ENCODE measurements around the gene EIF6. TPM values are rescaled to one million over a fixed set of nuclear protein-coding genes. Genes with fewer than 3 reads are reported as not detected.
A peak's percentile ranks its signal among the peaks of the same experiment; 100 is the strongest.

The EIF6 gene
- total RNA-seq, 4 donors from 2014 or later, result 63.7 to 89.4 (median 85.2) TPM

- ATAC-seq (ENCODE audit: low FRiP score) (no peak), DNase-seq (ENCODE audit: low spot score) (no peak)
- TF ChIP-seq CTCF (IDR thresholded peaks at IDR 0.05), result no peak
These were observed 3.9 kb upstream of the EIF6 start for GRCh38 chr20:35288325-35289060.

DNA sequence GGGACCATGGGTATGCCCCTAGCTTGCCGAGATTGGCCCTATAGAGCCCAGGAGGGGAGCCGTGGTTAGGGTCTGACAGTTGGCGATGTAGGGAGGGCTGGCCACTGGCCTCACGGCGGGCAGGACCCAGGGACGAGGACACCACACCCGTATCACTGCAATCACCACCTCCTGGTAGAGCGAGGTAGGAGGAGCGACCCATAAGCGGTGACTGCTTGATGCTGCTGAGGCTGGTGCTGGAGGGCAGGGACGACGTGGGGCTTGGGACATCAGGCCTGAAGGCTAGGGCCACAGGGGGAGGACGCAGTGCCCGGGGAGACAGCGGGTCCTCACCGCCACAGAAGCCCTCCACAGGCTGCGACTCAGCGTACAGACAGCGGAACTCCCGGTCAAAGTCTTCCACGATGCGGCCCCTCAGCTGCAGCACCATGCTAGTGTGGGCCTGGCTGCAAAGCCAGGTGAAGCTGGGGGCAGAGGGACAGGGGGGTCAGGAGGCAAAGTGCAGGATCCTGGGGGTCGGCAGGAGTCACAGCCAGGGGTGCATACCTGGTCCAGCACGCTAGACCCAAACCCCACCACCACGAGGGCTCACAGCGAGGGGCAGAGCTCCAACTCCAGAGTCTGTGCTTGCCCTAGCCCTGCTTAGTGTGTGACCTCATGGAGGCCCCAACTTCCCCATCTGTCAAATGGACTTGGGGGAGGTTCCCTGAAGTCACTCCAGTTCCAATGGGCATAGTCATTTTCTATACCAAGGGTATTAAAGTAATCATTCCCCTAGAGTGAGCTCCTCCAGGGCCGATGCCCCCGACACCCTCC, 3.1 kb upstream of the EIF6 start:
- no peak for ATAC-seq (ENCODE audit: low FRiP score)
- DNase-seq (ENCODE audit: low spot score), result no peak
- TF ChIP-seq CTCF (IDR thresholded peaks at IDR 0.05), result no peak

DNA sequence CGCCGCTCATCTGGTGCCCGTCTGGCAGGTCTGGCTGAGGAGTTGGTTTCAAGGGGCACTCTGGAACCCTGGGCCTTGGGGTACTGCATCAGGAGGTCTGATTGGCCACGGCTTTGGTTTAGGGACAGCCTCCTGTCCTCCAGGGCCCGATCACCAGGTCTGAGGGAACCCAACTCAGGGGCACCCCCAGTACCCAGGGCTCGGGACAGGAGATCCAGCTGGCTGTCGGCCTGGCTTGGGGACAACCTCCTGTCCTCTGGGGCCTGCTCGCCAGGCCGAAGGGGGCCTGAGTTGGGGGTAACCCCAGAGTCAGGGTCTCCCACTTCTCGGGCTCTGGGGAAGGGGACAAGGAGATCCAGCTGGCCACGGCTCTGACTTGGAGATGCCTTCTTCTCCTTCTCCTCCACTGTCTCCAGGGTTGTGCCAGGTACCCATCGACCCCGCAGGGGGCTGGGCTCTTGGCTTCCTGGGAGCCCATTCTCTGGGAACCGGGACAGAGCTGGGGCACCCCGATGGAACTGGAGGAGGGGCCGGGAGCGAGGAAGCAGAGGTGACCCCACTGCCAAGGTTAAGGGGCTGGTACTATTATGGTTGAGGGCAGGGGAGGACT, 2.4 kb upstream of the EIF6 start:
- DNase-seq (ENCODE audit: low spot score) (no peak), ATAC-seq (ENCODE audit: low FRiP score) (no peak)
- TF ChIP-seq CTCF (IDR thresholded peaks at IDR 0.05), result no peak

DNA sequence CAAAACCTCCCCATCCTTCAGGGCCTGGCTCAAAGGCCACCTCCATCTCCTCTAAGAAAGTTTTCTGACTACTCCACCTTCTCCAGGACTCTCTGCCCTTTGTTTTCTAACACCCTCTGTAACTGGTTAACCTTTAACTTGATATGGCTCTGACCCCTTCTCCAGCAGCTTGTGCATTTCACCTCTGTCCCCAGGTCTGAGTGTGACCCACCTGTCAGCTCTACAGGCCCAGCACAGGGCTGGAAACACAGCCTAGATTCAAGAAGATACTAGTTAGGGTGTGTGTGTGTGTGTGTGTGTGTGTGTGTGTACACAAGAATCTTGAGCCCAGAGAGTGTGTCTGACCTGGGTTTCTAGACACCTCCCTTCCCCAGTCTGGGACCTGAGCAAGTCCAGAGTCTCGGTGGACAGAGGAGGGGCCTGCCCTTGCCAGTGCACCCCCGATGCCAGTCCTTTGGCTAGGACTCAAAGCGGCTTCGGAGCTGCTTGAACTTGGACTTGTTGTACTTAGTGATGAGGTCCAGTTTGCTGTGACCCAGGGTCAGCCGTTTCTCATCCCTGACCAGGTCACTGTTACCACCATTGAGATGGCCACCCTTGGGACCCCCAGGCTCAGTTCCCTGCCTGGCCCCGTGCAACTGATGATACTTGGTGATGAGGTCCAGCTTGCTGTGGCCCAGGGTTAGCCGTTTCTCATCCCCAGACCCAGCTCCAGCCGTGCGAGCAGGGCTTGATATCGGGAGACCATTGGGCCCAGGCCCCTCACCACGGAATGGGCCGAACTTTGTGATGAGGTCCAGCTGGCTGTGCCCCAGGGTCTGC, 1.7 kb upstream of the EIF6 start:
- ATAC-seq (ENCODE audit: low FRiP score) (no peak), DNase-seq (ENCODE audit: low spot score) (no peak)
- TF ChIP-seq CTCF (IDR thresholded peaks at IDR 0.05), result no peak

DNA sequence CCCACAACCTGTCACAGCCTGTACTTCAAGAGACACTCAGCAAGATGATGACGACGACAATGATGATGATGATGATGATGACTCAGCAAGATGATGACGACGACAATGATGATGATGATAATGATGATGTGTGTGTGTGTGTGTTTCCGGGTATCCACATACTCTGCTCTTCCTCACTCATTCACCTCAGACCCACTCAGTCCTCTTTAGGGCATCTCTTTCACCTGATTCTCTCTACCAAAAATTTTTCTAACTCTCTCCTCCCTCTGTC, 1.2 kb upstream of the EIF6 start:
- no peak for DNase-seq (ENCODE audit: low spot score)
- ATAC-seq (ENCODE audit: low FRiP score), result no peak
- no peak for TF ChIP-seq CTCF (IDR thresholded peaks at IDR 0.05)

- DNase-seq (ENCODE audit: low spot score) (no peak), ATAC-seq (ENCODE audit: low FRiP score) (peak; percentile 3)
- no peak for TF ChIP-seq CTCF (IDR thresholded peaks at IDR 0.05)
These were observed 627 bp upstream of the EIF6 start for GRCh38 chr20:35284992-35285805.

Data from omental fat pad (tissue), 4 donors.